ENCODE measurements around the gene FRZB. TPM values are rescaled to one million over a fixed set of nuclear protein-coding genes. Genes with fewer than 3 reads are reported as not detected.
A peak's percentile ranks its signal among the peaks of the same experiment; 100 is the strongest.

Gene FRZB
- total and polyA plus RNA-seq, 2 of the 13 experiments (the other 11 are each of a cell fraction or from before 2014, with no cell fraction given) = 0.04 to 1.2 TPM

DNA sequence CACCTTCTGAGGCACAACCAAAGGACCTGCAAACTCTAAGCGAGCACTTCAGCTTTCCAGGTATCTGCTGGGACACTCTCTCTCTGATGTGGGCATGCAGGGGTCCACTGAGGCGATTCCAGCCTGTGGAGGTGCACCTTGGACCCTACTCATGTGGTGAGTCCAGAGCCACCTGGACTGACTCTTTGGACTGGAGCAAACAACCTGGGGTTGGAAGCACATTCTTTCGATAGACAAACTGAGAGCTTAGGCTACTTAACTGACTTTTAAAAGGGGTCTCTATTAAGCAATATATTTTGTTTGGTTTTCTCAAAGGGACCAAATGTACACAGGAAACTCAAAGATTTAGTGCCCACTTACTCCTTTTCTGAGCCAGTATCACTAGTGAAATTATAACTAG is 51.6 kb downstream of the FRZB start (continued):
- TF ChIP-seq TBL1XR1 (IDR thresholded peaks at IDR 0.05; ENCODE audit: borderline replicate concordance, low read length, partially characterized antibody) (no peak), PCBP1 (IDR thresholded peaks at IDR 0.05; ENCODE audit: borderline replicate concordance, low read depth, low read length) (no peak), MAF1 (CRISPR knock-in tag; IDR thresholded peaks at IDR 0.05; ENCODE audit: borderline replicate concordance) (no peak), MTF1 (CRISPR knock-in tag; IDR thresholded peaks at IDR 0.05) (no peak), KDM1A (CRISPR knock-in tag; IDR thresholded peaks at IDR 0.05) (0 out of 2 replicates have a peak, but pooled peaks have one; percentile 46), SUZ12 (IDR thresholded peaks at IDR 0.05; ENCODE audit: low read depth, low read length) (no peak), SRSF9 (IDR thresholded peaks at IDR 0.05; ENCODE audit: borderline replicate concordance, insufficient read depth, low read depth, low read length, poor library complexity, severe bottlenecking) (no peak), CC2D1A (CRISPR knock-in tag; IDR thresholded peaks at IDR 0.05) (no peak), SIN3A (IDR thresholded peaks at IDR 0.05; ENCODE audit: borderline replicate concordance, low read depth, low read length) (no peak), MED8 (CRISPR knock-in tag; IDR thresholded peaks at IDR 0.05; ENCODE audit: insufficient replicate concordance) (no peak), SOX5 (CRISPR knock-in tag; IDR thresholded peaks at IDR 0.05; ENCODE audit: borderline replicate concordance) (0 out of 2 replicates have a peak, but pooled peaks have one; percentile 16), MXD4 (CRISPR knock-in tag; IDR thresholded peaks at IDR 0.05) (no peak), KDM2A (CRISPR knock-in tag; IDR thresholded peaks at IDR 0.05; ENCODE audit: borderline replicate concordance, low read depth) (no peak), ADNP (CRISPR knock-in tag; IDR thresholded peaks at IDR 0.05) (peak; percentile 28; the same call in 1 of the 2 replicates), DPF2 (CRISPR knock-in tag; IDR thresholded peaks at IDR 0.05; ENCODE audit: borderline replicate concordance, low read depth) (peak; percentile 47; the same call in 1 of the 2 replicates), TP53 (CRISPR knock-in tag; conservative IDR thresholded peaks at IDR 0.05) (no peak), XBP1 (CRISPR knock-in tag; IDR thresholded peaks at IDR 0.05) (no peak), RBM22 (optimal IDR thresholded peaks at IDR 0.05; ENCODE audit: low read length) (no peak), CEBPG (CRISPR knock-in tag; IDR thresholded peaks at IDR 0.05) (peak; percentile 55; the same call in 1 of the 2 replicates), ZNF557 (CRISPR knock-in tag; IDR thresholded peaks at IDR 0.05) (no peak), ZNF615 (CRISPR knock-in tag; IDR thresholded peaks at IDR 0.05; ENCODE audit: borderline replicate concordance) (no peak), LCORL (IDR thresholded peaks at IDR 0.05) (no peak), LCORL (CRISPR knock-in tag; IDR thresholded peaks at IDR 0.05) (no peak; the same call in none of the 2 replicates)
- TF ChIP-seq, protein P1, sequence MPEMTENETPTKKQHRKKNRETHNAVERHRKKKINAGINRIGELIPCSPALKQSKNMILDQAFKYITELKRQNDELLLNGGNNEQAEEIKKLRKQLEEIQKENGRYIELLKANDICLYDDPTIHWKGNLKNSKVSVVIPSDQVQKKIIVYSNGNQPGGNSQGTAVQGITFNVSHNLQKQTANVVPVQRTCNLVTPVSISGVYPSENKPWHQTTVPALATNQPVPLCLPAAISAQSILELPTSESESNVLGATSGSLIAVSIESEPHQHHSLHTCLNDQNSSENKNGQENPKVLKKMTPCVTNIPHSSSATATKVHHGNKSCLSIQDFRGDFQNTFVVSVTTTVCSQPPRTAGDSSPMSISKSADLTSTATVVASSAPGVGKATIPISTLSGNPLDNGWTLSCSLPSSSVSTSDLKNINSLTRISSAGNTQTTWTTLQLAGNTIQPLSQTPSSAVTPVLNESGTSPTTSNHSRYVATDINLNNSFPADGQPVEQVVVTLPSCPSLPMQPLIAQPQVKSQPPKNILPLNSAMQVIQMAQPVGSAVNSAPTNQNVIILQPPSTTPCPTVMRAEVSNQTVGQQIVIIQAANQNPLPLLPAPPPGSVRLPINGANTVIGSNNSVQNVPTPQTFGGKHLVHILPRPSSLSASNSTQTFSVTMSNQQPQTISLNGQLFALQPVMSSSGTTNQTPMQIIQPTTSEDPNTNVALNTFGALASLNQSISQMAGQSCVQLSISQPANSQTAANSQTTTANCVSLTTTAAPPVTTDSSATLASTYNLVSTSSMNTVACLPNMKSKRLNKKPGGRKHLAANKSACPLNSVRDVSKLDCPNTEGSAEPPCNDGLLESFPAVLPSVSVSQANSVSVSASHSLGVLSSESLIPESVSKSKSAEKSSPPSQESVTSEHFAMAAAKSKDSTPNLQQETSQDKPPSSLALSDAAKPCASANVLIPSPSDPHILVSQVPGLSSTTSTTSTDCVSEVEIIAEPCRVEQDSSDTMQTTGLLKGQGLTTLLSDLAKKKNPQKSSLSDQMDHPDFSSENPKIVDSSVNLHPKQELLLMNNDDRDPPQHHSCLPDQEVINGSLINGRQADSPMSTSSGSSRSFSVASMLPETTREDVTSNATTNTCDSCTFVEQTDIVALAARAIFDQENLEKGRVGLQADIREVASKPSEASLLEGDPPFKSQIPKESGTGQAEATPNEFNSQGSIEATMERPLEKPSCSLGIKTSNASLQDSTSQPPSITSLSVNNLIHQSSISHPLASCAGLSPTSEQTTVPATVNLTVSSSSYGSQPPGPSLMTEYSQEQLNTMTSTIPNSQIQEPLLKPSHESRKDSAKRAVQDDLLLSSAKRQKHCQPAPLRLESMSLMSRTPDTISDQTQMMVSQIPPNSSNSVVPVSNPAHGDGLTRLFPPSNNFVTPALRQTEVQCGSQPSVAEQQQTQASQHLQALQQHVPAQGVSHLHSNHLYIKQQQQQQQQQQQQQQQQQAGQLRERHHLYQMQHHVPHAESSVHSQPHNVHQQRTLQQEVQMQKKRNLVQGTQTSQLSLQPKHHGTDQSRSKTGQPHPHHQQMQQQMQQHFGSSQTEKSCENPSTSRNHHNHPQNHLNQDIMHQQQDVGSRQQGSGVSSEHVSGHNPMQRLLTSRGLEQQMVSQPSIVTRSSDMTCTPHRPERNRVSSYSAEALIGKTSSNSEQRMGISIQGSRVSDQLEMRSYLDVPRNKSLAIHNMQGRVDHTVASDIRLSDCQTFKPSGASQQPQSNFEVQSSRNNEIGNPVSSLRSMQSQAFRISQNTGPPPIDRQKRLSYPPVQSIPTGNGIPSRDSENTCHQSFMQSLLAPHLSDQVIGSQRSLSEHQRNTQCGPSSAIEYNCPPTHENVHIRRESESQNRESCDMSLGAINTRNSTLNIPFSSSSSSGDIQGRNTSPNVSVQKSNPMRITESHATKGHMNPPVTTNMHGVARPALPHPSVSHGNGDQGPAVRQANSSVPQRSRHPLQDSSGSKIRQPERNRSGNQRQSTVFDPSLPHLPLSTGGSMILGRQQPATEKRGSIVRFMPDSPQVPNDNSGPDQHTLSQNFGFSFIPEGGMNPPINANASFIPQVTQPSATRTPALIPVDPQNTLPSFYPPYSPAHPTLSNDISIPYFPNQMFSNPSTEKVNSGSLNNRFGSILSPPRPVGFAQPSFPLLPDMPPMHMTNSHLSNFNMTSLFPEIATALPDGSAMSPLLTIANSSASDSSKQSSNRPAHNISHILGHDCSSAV (CRISPR knock-in tag; IDR thresholded peaks at IDR 0.05; ENCODE audit: borderline replicate concordance) = no peak
- TF ChIP-seq, protein P2, sequence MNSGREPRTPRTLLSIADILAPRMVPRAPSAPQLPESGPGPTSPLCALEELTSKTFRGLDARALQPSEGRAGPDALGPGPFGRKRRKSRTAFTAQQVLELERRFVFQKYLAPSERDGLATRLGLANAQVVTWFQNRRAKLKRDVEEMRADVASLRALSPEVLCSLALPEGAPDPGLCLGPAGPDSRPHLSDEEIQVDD (CRISPR knock-in tag; IDR thresholded peaks at IDR 0.05; ENCODE audit: borderline replicate concordance) = no peak

Measured in HepG2 (cell line).